Breast epithelium (tissue), 3 donors: ENCODE results near the gene CATSPERZ.

Experiments
- POLR2A ChIP-seq: fragments of 450-650 bp; IDR thresholded peaks from one replicate; pipeline ENCODE4 v1.6.1; 2016; ENCODE audit warnings: antibody characterized with exemption, mild to moderate bottlenecking, moderate library complexity
- POLR2AphosphoS5 ChIP-seq, 3 donors: sonication (generic); formaldehyde crosslinking; IDR thresholded peaks; one replicate each; pipeline ENCODE4 v1.6.1; 2017; ENCODE audit warnings: antibody characterized with exemption in 3 of 3
- TF ChIP-seq, protein P1 (sequence below), 3 donors: fragments of 450-650 bp; IDR thresholded peaks; one replicate each; pipeline ENCODE4 v1.5.1; 2016 to 2017; ENCODE audit warnings: antibody characterized with exemption in 3 of 3, mild to moderate bottlenecking in 3 of 3, moderate library complexity in 3 of 3

- no peak for TF ChIP-seq POLR2A
- TF ChIP-seq, protein P1, sequence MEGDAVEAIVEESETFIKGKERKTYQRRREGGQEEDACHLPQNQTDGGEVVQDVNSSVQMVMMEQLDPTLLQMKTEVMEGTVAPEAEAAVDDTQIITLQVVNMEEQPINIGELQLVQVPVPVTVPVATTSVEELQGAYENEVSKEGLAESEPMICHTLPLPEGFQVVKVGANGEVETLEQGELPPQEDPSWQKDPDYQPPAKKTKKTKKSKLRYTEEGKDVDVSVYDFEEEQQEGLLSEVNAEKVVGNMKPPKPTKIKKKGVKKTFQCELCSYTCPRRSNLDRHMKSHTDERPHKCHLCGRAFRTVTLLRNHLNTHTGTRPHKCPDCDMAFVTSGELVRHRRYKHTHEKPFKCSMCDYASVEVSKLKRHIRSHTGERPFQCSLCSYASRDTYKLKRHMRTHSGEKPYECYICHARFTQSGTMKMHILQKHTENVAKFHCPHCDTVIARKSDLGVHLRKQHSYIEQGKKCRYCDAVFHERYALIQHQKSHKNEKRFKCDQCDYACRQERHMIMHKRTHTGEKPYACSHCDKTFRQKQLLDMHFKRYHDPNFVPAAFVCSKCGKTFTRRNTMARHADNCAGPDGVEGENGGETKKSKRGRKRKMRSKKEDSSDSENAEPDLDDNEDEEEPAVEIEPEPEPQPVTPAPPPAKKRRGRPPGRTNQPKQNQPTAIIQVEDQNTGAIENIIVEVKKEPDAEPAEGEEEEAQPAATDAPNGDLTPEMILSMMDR (IDR thresholded peaks at IDR 0.05), result no peak
- no peak for TF ChIP-seq POLR2AphosphoS5 (IDR thresholded peaks at IDR 0.05)
Observed at GRCh38 chr11:64259533-64260067, 40.6 kb upstream of the CATSPERZ start.
